GM19324 (cell line): Measurements from ENCODE around the gene CTCFL.
"Not testable (repeated sequence)": the region's sequence is repeated elsewhere in the genome, so short reads cannot be mapped to it uniquely, and the experiment has no call there.

Source experiments
- ATAC-seq: cut with Tn5 transposase; IDR thresholded peaks from one replicate; pipeline ENCODE4 v1.9.1; 2021; ENCODE audit warnings: mild to moderate bottlenecking, moderate library complexity; ENCODE audit not compliant: unreplicated experiment, low FRiP score

The CTCFL gene

GRCh38 chr20:57511709-57512108, 13.2 kb downstream of the CTCFL start:
- ATAC-seq, result not testable (repeated sequence)

GRCh38 chr20:57509665-57510237, 15.2 kb downstream of the CTCFL start:
- no peak for ATAC-seq

- ATAC-seq, result no peak
Measured at GRCh38 chr20:57508831-57509230, 16.1 kb downstream of the CTCFL start.

GRCh38 chr20:57508381-57508780, 16.6 kb downstream of the CTCFL start:
- no peak for ATAC-seq

- no peak for ATAC-seq
Measured at GRCh38 chr20:57507477-57507876, 17.5 kb downstream of the CTCFL start.

GRCh38 chr20:57505979-57506378, 19.0 kb downstream of the CTCFL start:
- ATAC-seq, result no peak

GRCh38 chr20:57504411-57504810, 20.5 kb downstream of the CTCFL start:
- no peak for ATAC-seq

GRCh38 chr20:57503035-57503658, 21.8 kb downstream of the CTCFL start:
- ATAC-seq, result no peak

- ATAC-seq, result no peak
Measured at GRCh38 chr20:57502336-57502700, 22.6 kb downstream of the CTCFL start.

GRCh38 chr20:57501461-57502335, 23.2 kb downstream of the CTCFL start:
- ATAC-seq, result no peak

- ATAC-seq, result no peak
Measured at GRCh38 chr20:57500962-57501361, 24.0 kb downstream of the CTCFL start.

GRCh38 chr20:57500235-57500634, 24.7 kb downstream of the CTCFL start:
- ATAC-seq, result no peak

GRCh38 chr20:57499676-57500075, 25.3 kb downstream of the CTCFL start:
- no peak for ATAC-seq

GRCh38 chr20:57498425-57499400, 26.2 kb downstream of the CTCFL start:
- no peak for ATAC-seq

GRCh38 chr20:57496592-57496991, 28.3 kb downstream of the CTCFL start:
- ATAC-seq, result no peak

GRCh38 chr20:57495978-57496377, 29.0 kb downstream of the CTCFL start:
- no peak for ATAC-seq

- ATAC-seq, result no peak
Measured at GRCh38 chr20:57493091-57493615, 31.8 kb downstream of the CTCFL start.

- ATAC-seq, result no peak
Measured at GRCh38 chr20:57491373-57491772, 33.6 kb downstream of the CTCFL start.

GRCh38 chr20:57488277-57488676, 36.7 kb downstream of the CTCFL start:
- not testable (repeated sequence) for ATAC-seq

GRCh38 chr20:57485770-57486169, 39.2 kb downstream of the CTCFL start:
- ATAC-seq, result no peak
